HCT116 (cell line): ENCODE results near the gene PIK3R1.

Experiments used
- EZH2 ChIP-seq: fragments of 200-600 bp; sonication (generic); IDR thresholded peaks from 2 replicates; pipeline ENCODE4 v1.6.1; 2017; ENCODE audit warnings: antibody characterized with exemption, mixed run types
- JUND ChIP-seq: IDR thresholded peaks from 2 replicates; pipeline ENCODE4 v1.6.1; 2012
- POLR2AphosphoS5 ChIP-seq: IDR thresholded peaks from 2 replicates; pipeline ENCODE4 v1.6.1; 2011; ENCODE audit warnings: mild to moderate bottlenecking, low read depth, low read length, moderate library complexity
- TCF7L2 ChIP-seq: IDR thresholded peaks from 2 replicates; pipeline ENCODE4 v1.7.0; 2011; ENCODE audit warnings: borderline replicate concordance, inconsistent platforms; ENCODE audit not compliant: insufficient read depth, insufficient read length; ENCODE audit errors: extremely low read depth

DNA sequence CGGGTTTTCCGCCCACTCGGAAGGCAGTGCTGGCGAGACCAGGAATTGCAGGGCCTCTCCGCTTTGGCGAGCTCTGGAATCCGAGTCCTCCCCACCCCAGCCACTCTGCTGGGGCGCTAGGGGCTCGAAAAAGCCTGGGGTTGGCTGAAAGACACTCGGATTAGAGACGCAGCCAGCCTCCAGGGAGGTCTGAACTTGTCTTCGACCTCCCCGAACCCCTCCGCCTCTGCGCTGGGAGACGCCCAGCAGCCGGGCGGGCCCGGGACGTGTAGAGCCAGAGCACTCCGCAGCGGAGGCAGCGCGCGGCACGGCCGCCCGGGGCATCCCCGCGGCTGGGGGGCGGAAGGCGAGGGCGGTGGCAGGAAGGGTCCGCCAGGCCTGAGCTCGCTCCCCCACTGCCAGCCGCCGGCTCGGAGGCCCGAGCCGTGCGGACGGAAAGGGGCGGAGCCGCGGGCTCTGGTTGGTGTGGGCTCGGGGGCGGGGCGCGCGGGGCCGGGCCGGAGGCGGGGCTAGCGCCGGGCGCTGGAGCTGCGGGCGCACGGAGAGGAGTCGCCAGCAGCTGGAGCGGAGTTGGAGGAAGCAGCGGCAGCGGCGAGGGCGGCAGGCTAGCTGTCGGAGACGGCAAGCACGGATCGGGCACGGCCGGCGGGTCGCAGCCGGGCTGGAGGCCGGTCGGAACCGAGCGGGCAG lies at the start of gene PIK3R1:
- TF ChIP-seq TCF7L2 (no peak), POLR2AphosphoS5 (peak; percentile 88), JUND (no peak), EZH2 (no peak)
